GM20000 (cell line): Measurements from ENCODE around the gene DCLK1.

Experiments used
- DNase-seq: peaks from one replicate; pipeline ENCODE4 v3.0.0; 2012; ENCODE audit warnings: low spot score
- CTCF ChIP-seq: IDR thresholded peaks from 2 replicates; pipeline ENCODE4 v1.5.1; 2012; ENCODE audit warnings: mild to moderate bottlenecking, control low read depth; ENCODE audit errors: extremely low read depth, missing control alignments

Gene DCLK1

GRCh38 chr13:35860661-35861060, 270.5 kb downstream of the DCLK1 start:
- no peak for TF ChIP-seq CTCF
- DNase-seq, result no peak

GRCh38 chr13:35859981-35860380, 271.2 kb downstream of the DCLK1 start:
- TF ChIP-seq CTCF, result no peak

GRCh38 chr13:35858665-35859064, 272.5 kb downstream of the DCLK1 start:
- no peak for DNase-seq
- no peak for TF ChIP-seq CTCF

More at GRCh38 chr13:35859981-35860380, 271.2 kb downstream of the DCLK1 start:
- no peak for DNase-seq

- no peak for TF ChIP-seq CTCF
- DNase-seq, result no peak
Observed at GRCh38 chr13:35857769-35858168, 273.4 kb downstream of the DCLK1 start.

- TF ChIP-seq CTCF, result no peak
- no peak for DNase-seq
Observed at GRCh38 chr13:35856721-35857364, 274.3 kb downstream of the DCLK1 start.

- DNase-seq, result no peak
Observed at GRCh38 chr13:35856084-35856483, 275.1 kb downstream of the DCLK1 start.

GRCh38 chr13:35855531-35856019, 275.6 kb downstream of the DCLK1 start:
- no peak for TF ChIP-seq CTCF
- DNase-seq, result no peak

More at GRCh38 chr13:35856084-35856483, 275.1 kb downstream of the DCLK1 start:
- TF ChIP-seq CTCF, result no peak
